NCI-H146 (cell line): Measurements from ENCODE around the gene EMC7.

Source experiments
- DNase-seq: peaks from one replicate; lab custom pipeline; 2025; lab: John Stamatoyannopoulos, UW

Gene EMC7

DNA sequence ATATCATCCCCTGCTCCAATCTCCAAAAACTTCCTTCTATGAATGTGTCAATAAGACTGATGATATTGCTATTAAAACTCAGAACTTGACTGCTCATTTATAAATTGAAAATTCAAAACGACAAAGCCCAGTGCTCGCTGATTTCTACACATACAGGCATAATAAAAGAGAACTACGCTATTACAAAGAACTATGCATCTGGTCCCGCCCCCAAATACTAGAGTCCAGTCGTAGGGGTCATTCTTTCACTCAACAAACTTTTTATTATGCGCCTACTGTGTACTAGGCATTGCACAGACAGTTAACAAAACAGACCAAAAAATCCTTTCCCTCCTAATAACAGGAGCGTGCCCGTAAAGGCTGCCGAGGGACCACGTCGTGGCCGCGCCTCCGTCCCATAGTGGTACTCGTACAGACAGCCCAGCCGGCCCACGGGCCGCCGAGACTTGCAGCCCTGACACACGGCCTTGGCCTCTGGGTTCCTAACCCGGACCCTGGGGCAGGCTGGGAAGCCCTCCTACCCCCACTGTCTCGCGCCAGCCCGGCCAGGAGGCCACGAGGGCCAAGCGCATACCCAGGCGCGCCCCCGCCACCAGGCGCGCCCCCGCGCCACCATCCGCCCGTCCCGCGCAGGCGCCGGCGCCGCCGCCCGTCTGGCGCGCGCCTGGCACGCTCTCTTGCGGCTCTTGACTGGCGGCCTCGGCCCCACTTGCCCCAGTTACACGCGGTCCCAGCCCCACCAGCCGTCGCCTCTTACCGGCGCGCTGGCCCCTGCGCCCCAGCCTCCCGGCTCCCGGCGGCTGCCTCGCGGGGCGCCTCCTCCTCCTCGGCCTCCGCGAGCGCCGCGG is 63.4 kb downstream of the EMC7 start:
- DNase-seq = peak; percentile 61
